HCT116 (cell line): ENCODE results near the gene RFPL3. TPM values are rescaled to one million over a fixed set of nuclear protein-coding genes. Genes with fewer than 3 reads are reported as not detected.

Experiments used
- ATAC-seq: fragments of 200-7000 bp; cut with Tn5 transposase; 2 replicates; pipeline ENCODE4 v1.9.1; 2020; ENCODE audit warnings: mild to moderate bottlenecking, moderate library complexity
- BruUV-seq: library from RNA; stranded (reverse); fragments of 400-500 nt; replicated peaks from 2 replicates; lab custom pipeline; 2021; lab: Mats Ljungman, UMichigan
- CTCF ChIA-PET: fragments of 300-600 bp; sonication (Branson Sonifier 250); formaldehyde crosslinking; loops from one replicate; lab custom pipeline; 2021; ENCODE audit warnings: antibody characterized with exemption; lab: Charles Lee
- POLR2A ChIA-PET: fragments of 300-600, 350-600 bp; sonication (Branson Sonifier 250); formaldehyde crosslinking; loops from one replicate; lab custom pipeline; 2021; ENCODE audit warnings: antibody characterized with exemption; lab: Charles Lee
- RAD21 ChIA-PET, 2 experiments: fragments of 300-600 bp; sonication (Branson Sonifier 250); formaldehyde crosslinking; loops; one replicate each; lab custom pipeline; 2023; ENCODE audit warnings: low total read pairs in 2 of 2; ENCODE audit not compliant: uncharacterized antibody in 2 of 2, unreplicated experiment in 2 of 2, low non-redundant PET in 1 of 2; lab: Charles Lee
- DNase-seq: peaks from one replicate; pipeline ENCODE4 v3.0.0-alpha.2; 2010; ENCODE audit warnings: low read depth, low spot score
- H2AFZ ChIP-seq: fragments of 200-600 bp; shearing (Covaris generic), sonication (generic); 2 replicates; pipeline ENCODE4 v1.6.1; 2017; ENCODE audit warnings: low read depth, mixed run types, mixed read lengths, antibody characterized with exemption, low read length; ENCODE audit not compliant: poor library complexity, severe bottlenecking
- H3K27ac ChIP-seq: 2 replicates; pipeline ENCODE4 v1.5.1; 2012; ENCODE audit warnings: low read depth, low read length
- H3K27me3 ChIP-seq: fragments of 200-600 bp; sonication (generic); 2 replicates; pipeline ENCODE4 v1.6.1; 2016; ENCODE audit warnings: mixed run types, low read length, mixed read lengths; ENCODE audit not compliant: insufficient read depth
- H3K36me3 ChIP-seq, 2 experiments: fragments of 200-500 bp in 1 of 2; fragments of 200-600 bp in 1 of 2; sonication (Bioruptor generic) in 1 of 2; sonication (generic) in 1 of 2; 2 replicates each; pipeline versions ENCODE4 v1.5.1 to v1.6.1; 2014 to 2016; ENCODE audit warnings: low read length in 2 of 2, inconsistent platforms in 1 of 2, mixed read lengths in 1 of 2, mixed run types in 1 of 2; ENCODE audit not compliant: insufficient read depth in 2 of 2, control insufficient read depth in 1 of 2
- H3K4me1 ChIP-seq, 2 experiments: fragments of 200-600 bp in 1 of 2; sonication (generic) in 1 of 2; 2 replicates each; pipeline versions ENCODE4 v1.5.1 to v1.6.1; 2012 to 2017; ENCODE audit warnings: low read length in 2 of 2, inconsistent platforms in 1 of 2, mild to moderate bottlenecking in 1 of 2, mixed read lengths in 1 of 2, mixed run types in 1 of 2, moderate library complexity in 1 of 2; ENCODE audit not compliant: insufficient read depth in 2 of 2, control insufficient read depth in 1 of 2
- H3K4me2 ChIP-seq: fragments of 200-600 bp; sonication (generic); 2 replicates; pipeline ENCODE4 v1.6.1; 2017; ENCODE audit warnings: mixed run types, low read length, mixed read lengths
- H3K4me3 ChIP-seq, 2 experiments: fragments of 200-600 bp in 1 of 2; sonication (generic) in 1 of 2; replicated peaks in 1 of 2; 2 replicates each; pipeline ENCODE4 v1.5.1; 2011 to 2016; ENCODE audit warnings: low read length in 2 of 2, control low read depth in 1 of 2, low read depth in 1 of 2, mild to moderate bottlenecking in 1 of 2, mixed read lengths in 1 of 2, mixed run types in 1 of 2
- H3K79me2 ChIP-seq: fragments of 200-600 bp; sonication (generic); 2 replicates; pipeline ENCODE4 v1.6.1; 2017; ENCODE audit warnings: mild to moderate bottlenecking, mixed run types, low read length, moderate library complexity, mixed read lengths; ENCODE audit not compliant: insufficient read depth
- H3K9ac ChIP-seq: fragments of 200-600 bp; sonication (generic); 2 replicates; pipeline ENCODE4 v1.6.1; 2016; ENCODE audit warnings: low read length, mixed read lengths
- H3K9me2 ChIP-seq: fragments of 200-600 bp; sonication (generic), shearing (Covaris generic); 2 replicates; pipeline ENCODE4 v1.6.1; 2017; ENCODE audit warnings: mixed run types, mild to moderate bottlenecking, moderate library complexity; ENCODE audit not compliant: insufficient read depth
- H3K9me3 ChIP-seq, 2 experiments: fragments of 200-500 bp in 1 of 2; fragments of 200-600 bp in 1 of 2; sonication (Bioruptor generic) in 1 of 2; sonication (generic) in 1 of 2; 2 replicates each; pipeline ENCODE4 v1.6.1; 2014 to 2017; ENCODE audit warnings: low read length in 2 of 2, mixed read lengths in 2 of 2, inconsistent platforms in 1 of 2, low read depth in 1 of 2, mild to moderate bottlenecking in 1 of 2, mixed run types in 1 of 2, moderate library complexity in 1 of 2; ENCODE audit not compliant: control insufficient read depth in 1 of 2, insufficient read depth in 1 of 2
- H4K20me1 ChIP-seq: fragments of 200-600 bp; sonication (generic), shearing (Covaris generic); 2 replicates; pipeline ENCODE4 v1.6.1; 2017; ENCODE audit warnings: mixed run types, mild to moderate bottlenecking, moderate library complexity; ENCODE audit not compliant: insufficient read depth
- CBX3 ChIP-seq: IDR thresholded peaks from 2 replicates; pipeline ENCODE4 v1.6.1; 2012; ENCODE audit warnings: low read depth
- EZH2phosphoT487 ChIP-seq: fragments of 200-600 bp; IDR thresholded peaks from 2 replicates; pipeline ENCODE4 v1.6.1; 2018; ENCODE audit warnings: antibody characterized with exemption, borderline replicate concordance
- FOSL1 ChIP-seq: IDR thresholded peaks from 2 replicates; pipeline ENCODE4 v1.6.1; 2012; ENCODE audit warnings: low read depth
- JUND ChIP-seq: IDR thresholded peaks from 2 replicates; pipeline ENCODE4 v1.6.1; 2012
- POLR2AphosphoS5 ChIP-seq: IDR thresholded peaks from 2 replicates; pipeline ENCODE4 v1.6.1; 2011; ENCODE audit warnings: mild to moderate bottlenecking, low read depth, low read length, moderate library complexity
- RAD21 ChIP-seq: IDR thresholded peaks from 2 replicates; pipeline ENCODE4 v1.6.1; 2012; ENCODE audit warnings: low read depth, mild to moderate bottlenecking
- SP1 ChIP-seq: IDR thresholded peaks from 2 replicates; pipeline ENCODE4 v1.6.1; 2012; ENCODE audit warnings: low read depth
- TCF7L2 ChIP-seq: IDR thresholded peaks from 2 replicates; pipeline ENCODE4 v1.7.0; 2011; ENCODE audit warnings: borderline replicate concordance, inconsistent platforms; ENCODE audit not compliant: insufficient read depth, insufficient read length; ENCODE audit errors: extremely low read depth
- ZFX ChIP-seq: fragments of 450-650 bp; IDR thresholded peaks from 2 replicates; pipeline ENCODE4 v1.6.1; 2017
- intact Hi-C: fragments of 100-400 bp; cut with micrococcal nuclease; formaldehyde crosslinking; loops from 2 replicates; pipeline ENCODE4 v1.10.0; 2022
- total RNA-seq: library from RNA; stranded (reverse); gene quantifications from one replicate; pipeline ENCODE4 v1.2.1, GENCODE V29; 2021; ENCODE audit not compliant: unreplicated experiment
- TF ChIP-seq, protein P1 (sequence below), 3 experiments: fragments of 200-600 bp in 1 of 3; sonication (generic) in 1 of 3; IDR thresholded peaks in 2 of 3; conservative IDR thresholded peaks in 1 of 3; 2 replicates each; pipeline ENCODE4 v1.5.1; 2012 to 2017; ENCODE audit warnings: low read depth in 2 of 3, low read length in 2 of 3, antibody characterized with exemption in 1 of 3, borderline replicate concordance in 1 of 3, control low read depth in 1 of 3, mild to moderate bottlenecking in 1 of 3, mixed read lengths in 1 of 3, mixed run types in 1 of 3, moderate library complexity in 1 of 3; ENCODE audit not compliant: insufficient read depth in 1 of 3
- TF ChIP-seq, protein P2 (sequence below): IDR thresholded peaks from 2 replicates; pipeline ENCODE4 v1.6.1; 2012
- TF ChIP-seq, protein P3 (sequence below): IDR thresholded peaks from 2 replicates; pipeline ENCODE4 v1.6.1; 2012; ENCODE audit warnings: low read depth

RFPL3 gene
- total RNA-seq, 1 experiment from 2014 or later: not detected

DNA sequence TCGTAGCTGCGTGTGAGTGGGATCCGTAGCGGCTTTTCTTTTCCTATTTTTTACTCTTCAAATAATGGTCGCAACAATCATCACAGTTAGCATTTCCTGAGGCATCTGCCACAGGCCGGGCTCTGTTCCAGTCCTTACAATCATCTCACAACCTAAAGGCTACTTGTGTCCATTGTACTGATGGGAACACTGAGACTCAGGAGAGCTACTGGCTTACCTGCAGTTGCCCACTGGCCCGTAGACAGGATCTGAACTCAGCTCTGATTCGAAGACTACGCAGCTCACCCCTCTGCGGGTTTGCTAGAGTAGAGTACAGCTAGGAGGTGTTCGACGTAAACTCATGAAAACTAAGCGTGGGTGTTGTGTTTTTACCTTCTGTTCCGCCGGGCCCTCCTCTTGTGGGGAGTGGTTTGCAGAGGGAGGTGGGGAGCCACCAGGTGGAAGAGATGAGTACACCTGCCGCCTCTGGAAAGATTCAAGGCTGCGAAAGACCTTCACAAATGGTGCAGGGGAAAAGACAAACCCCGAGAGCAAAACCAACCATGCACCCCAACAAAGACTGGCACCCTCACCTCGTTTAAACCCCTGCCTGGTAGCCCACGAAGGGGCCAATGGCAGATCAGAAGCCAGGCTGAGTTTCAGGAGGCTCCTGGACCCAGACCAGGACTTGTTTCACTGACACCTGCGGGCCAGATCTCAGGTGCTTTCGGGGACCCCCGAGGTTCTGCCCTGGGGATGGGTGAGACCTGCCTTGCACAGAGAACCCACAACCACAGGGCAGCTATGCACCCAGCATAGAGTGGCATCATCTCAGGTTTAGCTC is 18.3 kb upstream of the RFPL3 start:
- H4K20me1 ChIP-seq: no peaks in the 10 kb centered on the region
- no peak overlapping the region for H3K4me2 ChIP-seq
- no peaks in the 10 kb centered on the region for H3K9me3 ChIP-seq
- 0 out of 2 replicates have a peak, but pooled peaks have one; percentile 46 for ATAC-seq
- H3K4me3 ChIP-seq: no peak overlapping the region
- no peak for DNase-seq
- no peaks in the 10 kb centered on the region for H3K9me2 ChIP-seq
- POLR2A ChIA-PET: no interaction called here
- H2AFZ ChIP-seq: no peak overlapping the region
- H3K79me2 ChIP-seq: no peaks in the 10 kb centered on the region
- TF ChIP-seq, protein P1, sequence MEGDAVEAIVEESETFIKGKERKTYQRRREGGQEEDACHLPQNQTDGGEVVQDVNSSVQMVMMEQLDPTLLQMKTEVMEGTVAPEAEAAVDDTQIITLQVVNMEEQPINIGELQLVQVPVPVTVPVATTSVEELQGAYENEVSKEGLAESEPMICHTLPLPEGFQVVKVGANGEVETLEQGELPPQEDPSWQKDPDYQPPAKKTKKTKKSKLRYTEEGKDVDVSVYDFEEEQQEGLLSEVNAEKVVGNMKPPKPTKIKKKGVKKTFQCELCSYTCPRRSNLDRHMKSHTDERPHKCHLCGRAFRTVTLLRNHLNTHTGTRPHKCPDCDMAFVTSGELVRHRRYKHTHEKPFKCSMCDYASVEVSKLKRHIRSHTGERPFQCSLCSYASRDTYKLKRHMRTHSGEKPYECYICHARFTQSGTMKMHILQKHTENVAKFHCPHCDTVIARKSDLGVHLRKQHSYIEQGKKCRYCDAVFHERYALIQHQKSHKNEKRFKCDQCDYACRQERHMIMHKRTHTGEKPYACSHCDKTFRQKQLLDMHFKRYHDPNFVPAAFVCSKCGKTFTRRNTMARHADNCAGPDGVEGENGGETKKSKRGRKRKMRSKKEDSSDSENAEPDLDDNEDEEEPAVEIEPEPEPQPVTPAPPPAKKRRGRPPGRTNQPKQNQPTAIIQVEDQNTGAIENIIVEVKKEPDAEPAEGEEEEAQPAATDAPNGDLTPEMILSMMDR (IDR thresholded peaks at IDR 0.05 in 2 of 3, conservative IDR thresholded peaks at IDR 0.05 in 1 of 3; ENCODE audit: borderline replicate concordance in 1 of 3, insufficient read depth in 1 of 3, low read depth in 2 of 3, low read length in 2 of 3): no peak
- TF ChIP-seq TCF7L2 (no peak), RAD21 (no peak), CBX3 (no peak), POLR2AphosphoS5 (no peak), ZFX (no peak), EZH2phosphoT487 (no peak), FOSL1 (no peak), JUND (no peak), SP1 (no peak)
- TF ChIP-seq, protein P2, sequence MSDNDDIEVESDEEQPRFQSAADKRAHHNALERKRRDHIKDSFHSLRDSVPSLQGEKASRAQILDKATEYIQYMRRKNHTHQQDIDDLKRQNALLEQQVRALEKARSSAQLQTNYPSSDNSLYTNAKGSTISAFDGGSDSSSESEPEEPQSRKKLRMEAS: no peak
- TF ChIP-seq, protein P3, sequence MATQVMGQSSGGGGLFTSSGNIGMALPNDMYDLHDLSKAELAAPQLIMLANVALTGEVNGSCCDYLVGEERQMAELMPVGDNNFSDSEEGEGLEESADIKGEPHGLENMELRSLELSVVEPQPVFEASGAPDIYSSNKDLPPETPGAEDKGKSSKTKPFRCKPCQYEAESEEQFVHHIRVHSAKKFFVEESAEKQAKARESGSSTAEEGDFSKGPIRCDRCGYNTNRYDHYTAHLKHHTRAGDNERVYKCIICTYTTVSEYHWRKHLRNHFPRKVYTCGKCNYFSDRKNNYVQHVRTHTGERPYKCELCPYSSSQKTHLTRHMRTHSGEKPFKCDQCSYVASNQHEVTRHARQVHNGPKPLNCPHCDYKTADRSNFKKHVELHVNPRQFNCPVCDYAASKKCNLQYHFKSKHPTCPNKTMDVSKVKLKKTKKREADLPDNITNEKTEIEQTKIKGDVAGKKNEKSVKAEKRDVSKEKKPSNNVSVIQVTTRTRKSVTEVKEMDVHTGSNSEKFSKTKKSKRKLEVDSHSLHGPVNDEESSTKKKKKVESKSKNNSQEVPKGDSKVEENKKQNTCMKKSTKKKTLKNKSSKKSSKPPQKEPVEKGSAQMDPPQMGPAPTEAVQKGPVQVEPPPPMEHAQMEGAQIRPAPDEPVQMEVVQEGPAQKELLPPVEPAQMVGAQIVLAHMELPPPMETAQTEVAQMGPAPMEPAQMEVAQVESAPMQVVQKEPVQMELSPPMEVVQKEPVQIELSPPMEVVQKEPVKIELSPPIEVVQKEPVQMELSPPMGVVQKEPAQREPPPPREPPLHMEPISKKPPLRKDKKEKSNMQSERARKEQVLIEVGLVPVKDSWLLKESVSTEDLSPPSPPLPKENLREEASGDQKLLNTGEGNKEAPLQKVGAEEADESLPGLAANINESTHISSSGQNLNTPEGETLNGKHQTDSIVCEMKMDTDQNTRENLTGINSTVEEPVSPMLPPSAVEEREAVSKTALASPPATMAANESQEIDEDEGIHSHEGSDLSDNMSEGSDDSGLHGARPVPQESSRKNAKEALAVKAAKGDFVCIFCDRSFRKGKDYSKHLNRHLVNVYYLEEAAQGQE: no peak
- TF ChIP-seq, all 23 proteins: peak for 0
- ChIA-PET CTCF (no interaction called here), RAD21 (no interaction called here)
- Histone ChIP-seq H3K27ac (no peak overlapping the region), H3K9ac (no peak overlapping the region), H3K27me3 (no peaks in the 10 kb centered on the region), H3K4me1 (no peaks in the 10 kb centered on the region; a peak in 1 of 4 replicates), H3K36me3 (no peaks in the 10 kb centered on the region)
- no TSS peak for BruUV-seq
- intact Hi-C loops: no loop called here
